HEK293T (cell line): ENCODE measurements around the gene SFPQ.
A peak's percentile ranks its signal among the peaks of the same experiment; 100 is the strongest.
"Not testable (repeated sequence)": the region's sequence is repeated elsewhere in the genome, so short reads cannot be mapped to it uniquely, and the experiment has no call there.

Source experiments
- CTCF ChIA-PET: fragments of 350-600 bp; formaldehyde crosslinking; extraction: SDS; loops from one replicate; lab custom pipeline; 2021; ENCODE audit warnings: antibody characterized with exemption, inconsistent platforms; lab: Yijun Ruan, JAX
- POLR2A ChIA-PET: fragments of 350-600 bp; formaldehyde crosslinking; extraction: SDS; loops from one replicate; lab custom pipeline; 2020; ENCODE audit warnings: antibody characterized with exemption, inconsistent platforms; lab: Yijun Ruan, JAX
- DNase-seq: peaks from one replicate; pipeline ENCODE4 v3.0.0; 2012; ENCODE audit warnings: mixed read lengths; ENCODE audit errors: extremely low spot score
- ARNT ChIP-seq: fragments of 450-650 bp; IDR thresholded peaks from 2 replicates; pipeline ENCODE4 v1.6.1; 2017; ENCODE audit warnings: mild to moderate bottlenecking
- BHLHE40 ChIP-seq: fragments of 450-650 bp; IDR thresholded peaks from 2 replicates; pipeline ENCODE4 v1.6.1; 2016; ENCODE audit warnings: mild to moderate bottlenecking, moderate library complexity, borderline replicate concordance
- CTBP1 ChIP-seq: fragments of 450-650 bp; IDR thresholded peaks from 2 replicates; pipeline ENCODE4 v1.6.1; 2016; ENCODE audit warnings: borderline replicate concordance
- ELF4 ChIP-seq: fragments of 450-650 bp; IDR thresholded peaks from 2 replicates; pipeline ENCODE4 v1.6.1; 2017; ENCODE audit warnings: antibody characterized with exemption
- FOXA1 ChIP-seq: fragments of 450-650 bp; IDR thresholded peaks from 2 replicates; pipeline ENCODE4 v1.6.1; 2016; ENCODE audit warnings: mild to moderate bottlenecking
- FOXK2 ChIP-seq: fragments of 450-650 bp; IDR thresholded peaks from 2 replicates; pipeline ENCODE4 v1.6.1; 2016; ENCODE audit warnings: mild to moderate bottlenecking
- FOXM1 ChIP-seq: fragments of 450-650 bp; IDR thresholded peaks from 2 replicates; pipeline ENCODE4 v1.6.1; 2017; ENCODE audit warnings: mild to moderate bottlenecking, borderline replicate concordance
- HDGF ChIP-seq: fragments of 450-650 bp; IDR thresholded peaks from 2 replicates; pipeline ENCODE4 v1.6.1; 2017; ENCODE audit warnings: antibody characterized with exemption, borderline replicate concordance
- L3MBTL2 ChIP-seq: fragments of 450-650 bp; conservative IDR thresholded peaks from 2 replicates; pipeline ENCODE4 v1.6.1; 2016; ENCODE audit warnings: mild to moderate bottlenecking
- LEF1 ChIP-seq: fragments of 450-650 bp; IDR thresholded peaks from 2 replicates; pipeline ENCODE4 v1.6.1; 2017; ENCODE audit warnings: mild to moderate bottlenecking, borderline replicate concordance
- NFRKB ChIP-seq: fragments of 450-650 bp; IDR thresholded peaks from 2 replicates; pipeline ENCODE4 v1.6.1; 2016; ENCODE audit warnings: mild to moderate bottlenecking, moderate library complexity
- PKNOX1 ChIP-seq: fragments of 450-650 bp; IDR thresholded peaks from 2 replicates; pipeline ENCODE4 v1.6.1; 2016
- SP1 ChIP-seq: fragments of 450-650 bp; IDR thresholded peaks from 2 replicates; pipeline ENCODE4 v1.6.1; 2017
- SUZ12 ChIP-seq: fragments of 450-650 bp; IDR thresholded peaks from 2 replicates; pipeline ENCODE4 v1.6.1; 2016; ENCODE audit warnings: mild to moderate bottlenecking
- TARDBP ChIP-seq: fragments of 450-650 bp; IDR thresholded peaks from 2 replicates; pipeline ENCODE4 v1.6.1; 2016
- ZNF384 ChIP-seq: fragments of 450-650 bp; IDR thresholded peaks from 2 replicates; pipeline ENCODE4 v1.6.1; 2016

Gene SFPQ

DNA sequence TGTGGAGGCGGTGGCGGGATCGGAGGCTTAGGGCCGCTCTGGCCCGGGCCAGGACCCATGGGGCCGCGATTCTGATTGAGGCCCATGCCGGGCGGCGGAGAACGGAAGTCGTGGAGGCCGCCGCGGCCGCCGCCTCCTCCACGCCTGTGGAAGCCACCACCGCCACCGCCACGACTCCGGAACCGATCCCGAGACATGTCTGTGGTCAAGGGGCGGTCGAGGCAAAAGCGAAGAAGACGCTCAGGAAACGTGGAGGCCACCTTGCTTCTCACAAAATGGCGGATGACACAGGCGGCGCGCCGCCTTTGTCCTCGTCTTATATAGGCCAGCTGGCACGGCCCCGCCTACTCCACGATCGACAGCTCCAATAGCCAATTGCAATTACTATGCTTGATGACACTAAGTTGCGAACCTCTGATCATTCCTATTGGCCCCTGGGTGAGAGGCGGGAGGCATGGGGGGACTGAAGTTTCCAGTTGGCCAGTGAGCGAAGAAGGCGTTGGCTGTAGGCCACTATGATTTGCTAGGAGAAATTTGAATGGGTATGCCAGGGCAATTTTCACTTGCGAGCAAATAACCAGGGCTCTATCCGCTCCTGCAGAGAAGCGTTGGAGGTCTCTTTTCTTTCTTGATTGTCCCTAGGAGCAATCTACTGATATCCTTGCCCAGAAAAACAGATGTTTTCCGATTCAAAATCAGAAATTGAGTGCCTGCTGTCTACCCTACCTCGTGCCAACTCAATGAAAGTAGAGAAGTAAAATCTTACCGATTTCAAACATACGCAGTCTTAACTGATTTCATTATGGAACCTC is at the start of gene SFPQ:
TSS of gene SFPQ (minus strand) at position 293 of the 812 bp plus-strand sequence. CDS start at position 197, 96 bp downstream.
- peak; percentile 97 for DNase-seq
- peak; percentile 2; the same call in 1 of the 2 replicates for TF ChIP-seq L3MBTL2
- no peak for TF ChIP-seq FOXA1
- TF ChIP-seq PKNOX1 = peak; percentile 99
- TF ChIP-seq SUZ12 = no peak
- TF ChIP-seq BHLHE40 = no peak
- TF ChIP-seq HDGF = no peak
- no peak for TF ChIP-seq TARDBP
- TF ChIP-seq LEF1 = no peak
- peak; percentile 72; the same call in 1 of the 2 replicates for TF ChIP-seq NFRKB
- peak; percentile 99 for TF ChIP-seq FOXM1
- no peak for TF ChIP-seq CTBP1
- TF ChIP-seq ZNF384 = no peak
- TF ChIP-seq SP1 = no peak
- TF ChIP-seq FOXK2 = no peak
- peak; percentile 60 for TF ChIP-seq ELF4
- no peak for TF ChIP-seq ARNT
- POLR2A ChIA-PET = interaction anchor here (0.6 to 1.6 kb wide), 18 partner anchors 9 to 333 kb away, joined by 3 to 17 read pairs (median 4); partner anchors contain the start of genes ZMYM1, ZMYM4 and ZMYM6
- CTCF ChIA-PET = interaction anchor here (0.6 kb wide), 1 partner anchor 9 kb away, joined by 3 read pairs; no protein-coding TSS in a partner anchor

DNA sequence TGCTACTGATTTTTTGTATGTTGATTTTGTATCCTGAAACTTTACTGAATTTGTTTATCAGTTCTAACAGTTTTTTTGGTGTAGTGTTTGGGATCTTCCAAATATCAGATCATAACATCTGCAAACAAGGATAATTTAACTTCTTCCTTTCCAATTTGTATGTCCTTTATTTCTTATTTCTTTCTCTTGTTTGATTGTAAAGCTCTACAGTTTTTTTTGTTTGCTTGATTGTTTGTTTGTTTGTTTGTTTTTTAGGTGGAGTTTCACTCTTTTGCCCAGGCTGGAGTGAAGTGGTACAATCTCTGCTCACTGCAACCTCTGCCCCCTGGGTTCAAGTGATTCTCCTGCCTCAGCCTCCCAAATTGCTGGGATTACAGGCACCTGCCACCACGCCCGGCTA is 43.8 kb upstream of the SFPQ start:
- not testable (repeated sequence) for DNase-seq
- POLR2A ChIA-PET = interaction anchor here (0.6 to 1.0 kb wide), 2 partner anchors 10 to 38 kb away, joined by 3 read pairs; no protein-coding TSS in a partner anchor
- CTCF ChIA-PET = interaction anchor here (0.6 kb wide), 1 partner anchor 11 kb away, joined by 3 read pairs; no protein-coding TSS in a partner anchor

- TF ChIP-seq HDGF = no peak
- no peak for TF ChIP-seq TARDBP
- no peak for TF ChIP-seq SUZ12
- TF ChIP-seq PKNOX1 = no peak
- no peak for TF ChIP-seq BHLHE40
- no peak for TF ChIP-seq LEF1
- no peak for TF ChIP-seq SP1
- TF ChIP-seq ARNT = no peak
- TF ChIP-seq FOXA1 = no peak
- no peak for TF ChIP-seq FOXK2
- no peak for TF ChIP-seq ZNF384
- no peak for TF ChIP-seq L3MBTL2
- TF ChIP-seq FOXM1 = no peak
- TF ChIP-seq CTBP1 = no peak
- no peak for TF ChIP-seq NFRKB
- DNase-seq = no peak
- ChIA-PET POLR2A (no interaction called here), CTCF (interaction anchor here (0.6 kb wide), 1 partner anchor 28 kb away, joined by 3 read pairs; no protein-coding TSS in a partner anchor)
Observed at GRCh38 chr1:35231287-35231686, 38.3 kb upstream of the SFPQ start.

DNA sequence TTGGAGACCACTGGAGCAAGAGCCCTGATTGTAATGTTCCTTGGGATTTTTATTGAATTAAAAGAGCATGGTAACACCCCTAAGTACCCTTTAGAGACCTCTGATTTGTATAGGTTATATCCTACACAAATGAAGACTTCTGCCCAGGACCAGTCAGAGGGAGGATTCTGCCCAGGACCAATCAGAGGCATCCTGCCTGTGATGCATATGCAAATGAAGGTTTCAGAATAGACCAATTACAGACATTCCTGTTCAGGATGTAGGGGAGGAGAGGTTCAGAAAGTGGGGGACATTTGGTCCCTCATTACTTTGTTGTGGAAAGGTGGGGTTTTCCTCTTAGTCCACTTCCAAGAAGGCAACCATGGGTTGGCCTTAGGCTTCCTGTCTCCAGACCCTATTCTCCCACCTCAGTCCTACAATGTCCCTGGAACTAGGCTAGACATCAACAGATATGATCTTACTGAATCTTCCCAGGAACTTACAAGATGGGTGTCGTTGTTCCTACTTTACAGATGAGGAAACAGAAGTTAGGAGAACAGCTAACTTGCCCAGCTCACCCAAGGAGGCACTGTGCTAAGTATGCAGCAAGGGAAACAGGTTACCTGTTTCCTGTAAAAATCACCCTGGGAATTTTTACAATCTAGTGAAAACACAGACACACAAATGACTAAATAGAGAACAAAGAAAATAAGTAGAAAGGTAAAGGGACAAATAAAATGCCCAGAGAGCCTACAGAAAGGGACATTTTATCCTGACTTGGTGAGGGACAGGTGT is 36.8 kb upstream of the SFPQ start:
- TF ChIP-seq BHLHE40 (no peak), ELF4 (no peak), FOXA1 (no peak), L3MBTL2 (no peak), ZNF384 (no peak), LEF1 (no peak), ARNT (no peak), HDGF (no peak), FOXM1 (no peak), TARDBP (no peak), SP1 (no peak), PKNOX1 (no peak)
- DNase-seq = no peak
- POLR2A ChIA-PET = no interaction called here
- CTCF ChIA-PET = no interaction called here

- DNase-seq = no peak
- no peak for TF ChIP-seq FOXA1
- no peak for TF ChIP-seq NFRKB
- no peak for TF ChIP-seq HDGF
- TF ChIP-seq TARDBP = no peak
- TF ChIP-seq LEF1 = no peak
- TF ChIP-seq L3MBTL2 = no peak
- no peak for TF ChIP-seq PKNOX1
- TF ChIP-seq CTBP1 = no peak
- no peak for TF ChIP-seq ELF4
- TF ChIP-seq ZNF384 = no peak
- TF ChIP-seq BHLHE40 = no peak
- TF ChIP-seq SUZ12 = no peak
- no peak for TF ChIP-seq FOXK2
- no peak for TF ChIP-seq FOXM1
- no peak for TF ChIP-seq ARNT
- TF ChIP-seq SP1 = no peak
- CTCF ChIA-PET = interaction anchor here (0.6 kb wide), 1 partner anchor 18 kb away, joined by 5 read pairs; no protein-coding TSS in a partner anchor
- POLR2A ChIA-PET = interaction anchor here (0.8 to 1.1 kb wide), 2 partner anchors 11 to 34 kb away, joined by 3 to 4 read pairs; partner anchors contain the start of gene SFPQ
Observed at GRCh38 chr1:35226546-35226945, 33.6 kb upstream of the SFPQ start.
